LoVo (cell line): ENCODE results near the gene ZNF853.
"Not testable (repeated sequence)": the region's sequence is repeated elsewhere in the genome, so short reads cannot be mapped to it uniquely, and the experiment has no call there.

Source experiments
- DNase-seq: peaks from one replicate; pipeline ENCODE4 v3.0.0-alpha.2; 2016; ENCODE audit warnings: low spot score

The ZNF853 gene

DNA sequence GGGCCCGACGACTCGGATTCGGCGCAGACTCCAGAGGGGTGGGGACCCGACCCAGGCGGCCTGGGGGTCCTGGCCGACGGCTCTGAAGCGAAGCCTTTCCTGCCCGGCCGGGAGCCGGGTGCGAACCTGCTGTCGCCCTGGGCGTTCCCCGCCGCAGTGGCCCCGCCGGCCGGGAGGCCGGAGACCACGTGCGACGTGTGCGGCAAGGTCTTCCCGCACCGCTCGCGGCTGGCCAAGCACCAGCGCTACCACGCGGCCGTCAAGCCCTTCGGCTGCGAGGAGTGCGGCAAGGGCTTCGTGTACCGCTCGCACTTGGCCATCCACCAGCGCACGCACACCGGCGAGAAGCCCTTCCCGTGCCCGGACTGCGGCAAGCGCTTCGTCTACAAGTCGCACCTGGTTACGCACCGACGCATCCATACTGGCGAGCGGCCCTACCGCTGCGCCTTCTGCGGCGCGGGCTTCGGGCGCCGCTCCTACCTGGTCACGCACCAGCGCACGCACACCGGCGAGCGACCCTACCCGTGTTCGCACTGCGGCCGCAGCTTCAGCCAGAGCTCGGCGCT lies 37.1 kb downstream of the ZNF853 start:
- no peak for DNase-seq

DNA sequence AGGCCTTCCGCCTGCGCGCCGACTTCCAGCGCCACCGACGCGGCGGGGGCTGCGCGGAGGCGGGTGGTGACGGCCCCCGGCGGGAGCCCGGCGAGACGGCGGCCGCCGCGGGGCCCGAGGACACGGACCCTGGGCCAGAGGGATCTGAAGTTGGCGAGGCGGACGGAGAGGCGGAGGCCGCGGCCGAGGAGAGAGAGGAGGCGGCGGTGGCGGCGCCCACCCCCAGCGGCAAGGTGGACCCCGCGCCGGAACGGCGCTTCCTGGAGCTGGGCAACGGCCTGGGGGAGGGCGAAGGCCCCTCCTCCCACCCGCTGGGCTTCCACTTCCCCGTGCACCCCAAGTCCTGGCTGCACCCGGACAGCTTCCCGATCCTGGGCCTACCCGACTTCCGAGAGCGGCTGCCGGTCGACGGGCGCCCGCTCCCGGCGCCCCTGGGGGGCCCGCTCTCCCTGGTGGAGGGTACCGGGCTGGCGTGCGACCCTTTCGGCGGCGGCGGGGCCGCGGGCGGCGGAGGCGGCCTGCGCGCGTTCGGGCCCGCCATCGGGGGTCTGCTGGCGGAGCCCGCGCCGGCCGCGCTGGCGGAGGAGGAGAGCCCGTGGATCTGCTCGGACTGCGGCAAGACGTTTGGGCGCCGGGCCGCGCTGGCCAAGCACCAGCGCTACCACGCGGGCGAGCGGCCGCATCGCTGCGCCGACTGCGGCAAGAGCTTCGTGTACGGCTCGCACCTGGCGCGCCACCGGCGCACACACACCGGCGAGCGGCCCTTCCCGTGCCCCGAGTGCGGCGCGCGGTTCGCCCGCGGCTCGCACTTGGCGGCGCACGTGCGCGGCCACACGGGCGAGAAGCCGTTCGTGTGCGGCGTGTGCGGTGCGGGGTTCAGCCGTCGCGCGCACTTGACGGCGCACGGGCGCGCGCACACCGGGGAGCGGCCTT lies 37.9 kb downstream of the ZNF853 start:
- DNase-seq, result no peak

DNA sequence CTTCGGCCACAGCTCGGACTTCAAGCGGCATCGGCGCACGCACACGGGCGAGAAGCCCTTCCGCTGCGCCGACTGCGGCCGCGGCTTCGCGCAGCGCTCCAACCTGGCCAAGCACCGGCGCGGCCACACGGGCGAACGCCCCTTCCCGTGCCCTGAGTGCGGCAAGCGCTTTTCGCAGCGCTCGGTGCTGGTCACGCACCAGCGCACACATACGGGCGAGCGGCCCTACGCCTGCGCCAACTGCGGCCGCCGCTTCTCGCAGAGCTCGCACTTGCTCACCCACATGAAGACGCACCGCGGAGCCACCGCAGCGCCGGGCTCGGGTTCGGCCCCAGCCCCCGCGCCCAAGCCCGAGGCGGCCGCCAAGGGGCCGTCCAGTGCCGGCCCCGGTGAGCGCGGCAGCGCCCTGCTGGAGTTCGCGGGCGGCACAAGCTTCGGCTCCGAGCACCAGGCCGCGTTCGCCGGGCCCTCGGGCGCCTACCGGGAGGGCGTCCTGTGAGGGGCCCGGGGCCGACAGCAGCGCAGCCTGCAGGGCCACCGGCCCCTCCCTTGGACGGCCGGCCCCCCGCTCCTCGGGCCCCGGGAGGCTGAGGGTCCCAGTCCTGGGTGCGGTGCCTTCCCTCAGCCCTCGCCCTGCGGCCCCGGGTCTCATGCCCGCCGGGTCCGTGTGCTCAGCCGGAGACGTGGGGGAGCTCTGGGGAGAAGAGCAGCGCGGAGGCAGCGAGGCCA lies 38.9 kb downstream of the ZNF853 start:
- DNase-seq, result no peak

DNA sequence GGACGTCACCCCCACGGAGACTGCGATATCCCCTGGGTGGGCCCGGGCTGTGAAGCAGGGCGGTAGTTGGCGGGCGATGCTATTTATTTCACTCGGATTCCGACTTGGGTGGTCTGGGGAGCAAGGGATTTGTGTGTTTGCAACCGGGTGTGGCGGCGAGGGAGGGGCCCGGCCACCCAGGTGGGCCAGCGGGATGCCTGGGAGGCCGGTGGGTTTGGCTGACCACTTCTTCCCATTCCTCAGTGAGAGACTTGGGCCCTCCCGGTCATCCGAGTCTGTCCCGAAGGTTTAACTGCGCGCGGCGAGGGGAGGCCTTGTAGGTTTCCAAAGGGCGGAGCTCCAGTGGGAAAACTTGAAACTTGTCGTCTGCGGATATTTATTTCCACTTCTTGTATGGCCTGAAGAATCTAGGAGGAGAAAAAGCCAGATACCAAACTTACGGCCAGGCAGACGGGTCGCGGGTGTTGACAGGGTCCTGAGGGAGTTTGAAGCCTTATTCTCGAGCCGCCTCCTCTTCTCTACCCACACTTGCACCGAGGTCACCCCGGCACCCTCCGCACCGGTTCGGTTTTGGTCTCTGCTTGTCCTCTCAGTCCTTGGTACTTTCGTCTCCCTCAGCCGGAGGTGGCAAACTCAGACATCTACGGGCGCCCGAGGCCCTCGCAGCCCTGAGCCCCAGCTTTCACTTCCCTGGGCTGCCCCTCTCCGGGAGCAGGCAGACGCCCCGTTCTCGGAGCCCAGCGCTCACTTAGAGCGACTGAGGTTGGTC lies 39.6 kb downstream of the ZNF853 start:
- no peak for DNase-seq

DNA sequence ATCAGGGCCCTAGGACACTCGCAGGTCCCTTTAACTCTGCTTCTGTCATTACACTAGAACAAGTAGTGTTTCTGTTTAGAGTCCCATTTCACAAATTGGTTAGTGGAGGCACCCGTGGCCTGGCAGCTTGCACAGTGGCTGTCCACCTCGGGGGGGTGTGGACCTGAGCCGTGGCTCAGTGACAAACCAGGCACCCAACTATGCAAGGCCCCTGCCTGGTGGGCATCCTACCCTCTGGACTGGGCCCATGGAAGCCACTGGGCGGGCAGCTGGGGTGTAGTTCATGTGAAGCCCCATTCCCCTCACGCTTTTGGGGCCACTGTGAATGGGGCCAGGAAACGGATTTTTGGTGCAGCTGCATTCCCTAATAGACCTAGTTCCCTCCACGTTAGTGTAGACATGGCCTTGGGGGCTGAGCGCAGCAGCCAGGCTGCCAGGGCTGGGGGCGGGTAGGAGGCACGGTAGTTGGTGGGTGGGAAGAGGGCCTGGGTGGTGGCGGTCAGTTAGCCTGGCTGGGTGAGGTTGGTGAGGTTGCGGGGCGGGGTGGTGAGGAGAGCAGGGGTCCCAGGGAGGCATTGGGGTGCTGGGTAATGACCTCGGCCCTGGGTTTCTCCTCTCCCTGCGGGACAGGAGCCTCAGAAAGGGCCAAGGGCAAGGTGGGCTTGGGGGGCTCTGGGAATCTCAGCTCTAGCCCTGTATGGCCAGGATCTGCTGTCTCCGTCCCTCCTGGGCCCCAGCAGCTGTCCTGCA lies 40.4 kb downstream of the ZNF853 start:
- DNase-seq, result no peak

DNA sequence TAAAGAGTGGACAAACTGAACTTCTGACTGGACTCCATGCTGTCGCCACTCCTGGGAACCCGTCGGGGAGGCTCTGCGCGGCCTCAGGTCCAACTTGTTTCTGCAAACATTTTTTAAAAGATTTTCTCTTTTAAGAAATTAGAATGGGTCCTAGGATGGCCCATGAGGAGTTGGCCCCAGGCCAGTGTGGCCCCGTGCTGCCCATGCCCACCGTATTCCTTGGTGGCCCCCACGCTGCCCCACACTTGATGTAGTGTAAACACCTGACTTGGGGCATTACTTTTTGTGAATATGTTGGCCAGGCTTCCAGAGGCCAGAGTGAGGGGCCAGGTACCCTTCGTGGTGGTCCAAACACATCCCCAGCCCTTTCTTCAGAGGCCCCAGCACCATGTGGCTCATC lies 41.0 kb downstream of the ZNF853 start:
- DNase-seq, result no peak

DNA sequence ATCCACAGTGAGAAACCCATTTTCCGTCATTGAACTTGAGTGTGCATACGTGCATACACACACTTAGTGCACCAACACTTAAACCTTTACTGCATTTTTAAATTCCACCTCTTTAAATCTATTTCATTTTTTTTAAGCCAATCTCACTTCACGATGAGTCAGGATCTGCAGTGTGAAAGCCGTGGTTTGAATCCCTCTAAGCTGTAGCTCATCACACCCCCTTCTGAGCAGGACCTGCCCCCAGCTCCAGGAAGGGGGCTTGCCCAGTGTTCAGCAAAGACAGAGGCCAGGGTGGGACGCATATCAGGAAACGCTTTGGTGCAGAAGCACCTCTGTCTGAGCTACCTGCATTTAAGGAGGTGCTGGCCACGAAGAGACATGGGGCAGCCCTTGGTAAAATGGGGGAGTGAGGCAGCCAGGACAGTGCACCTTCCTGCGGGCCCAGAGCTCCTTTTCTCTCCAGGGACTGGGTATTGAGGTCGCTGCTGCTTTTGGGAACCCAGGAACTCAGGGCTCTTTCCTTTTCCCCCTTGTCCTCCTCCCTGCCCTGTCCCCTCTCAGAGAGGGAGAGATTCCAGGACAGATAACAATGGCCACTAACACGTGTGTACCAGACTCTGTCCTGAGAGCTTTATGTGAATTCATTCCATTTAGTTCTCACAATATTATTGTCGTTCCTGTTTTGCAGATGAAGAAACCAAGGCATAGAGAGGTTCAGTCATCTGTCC lies 43.4 kb downstream of the ZNF853 start:
- DNase-seq, result no peak

DNA sequence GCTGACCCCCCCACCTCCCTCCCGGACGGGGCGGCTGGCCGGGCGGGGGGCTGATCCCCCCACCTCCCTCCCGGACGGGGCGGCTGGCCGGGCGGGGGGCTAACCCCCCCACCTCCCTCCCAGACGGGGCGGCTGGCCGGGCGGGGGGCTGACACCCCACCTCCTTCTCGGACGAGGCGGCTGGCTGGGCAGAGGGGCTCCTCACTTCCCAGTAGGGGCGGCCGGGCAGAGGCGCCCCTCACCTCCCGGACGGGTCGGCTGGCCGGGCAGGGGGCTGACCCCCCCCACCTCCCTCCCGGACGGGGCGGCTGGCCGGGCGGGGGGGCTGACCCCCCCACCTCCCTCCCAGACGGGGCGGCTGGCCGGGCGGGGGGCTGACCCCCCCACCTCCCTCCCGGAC lies 55.4 kb downstream of the ZNF853 start:
- not testable (repeated sequence) for DNase-seq
